ENCODE measurements around the gene KIAA1671.

DNA sequence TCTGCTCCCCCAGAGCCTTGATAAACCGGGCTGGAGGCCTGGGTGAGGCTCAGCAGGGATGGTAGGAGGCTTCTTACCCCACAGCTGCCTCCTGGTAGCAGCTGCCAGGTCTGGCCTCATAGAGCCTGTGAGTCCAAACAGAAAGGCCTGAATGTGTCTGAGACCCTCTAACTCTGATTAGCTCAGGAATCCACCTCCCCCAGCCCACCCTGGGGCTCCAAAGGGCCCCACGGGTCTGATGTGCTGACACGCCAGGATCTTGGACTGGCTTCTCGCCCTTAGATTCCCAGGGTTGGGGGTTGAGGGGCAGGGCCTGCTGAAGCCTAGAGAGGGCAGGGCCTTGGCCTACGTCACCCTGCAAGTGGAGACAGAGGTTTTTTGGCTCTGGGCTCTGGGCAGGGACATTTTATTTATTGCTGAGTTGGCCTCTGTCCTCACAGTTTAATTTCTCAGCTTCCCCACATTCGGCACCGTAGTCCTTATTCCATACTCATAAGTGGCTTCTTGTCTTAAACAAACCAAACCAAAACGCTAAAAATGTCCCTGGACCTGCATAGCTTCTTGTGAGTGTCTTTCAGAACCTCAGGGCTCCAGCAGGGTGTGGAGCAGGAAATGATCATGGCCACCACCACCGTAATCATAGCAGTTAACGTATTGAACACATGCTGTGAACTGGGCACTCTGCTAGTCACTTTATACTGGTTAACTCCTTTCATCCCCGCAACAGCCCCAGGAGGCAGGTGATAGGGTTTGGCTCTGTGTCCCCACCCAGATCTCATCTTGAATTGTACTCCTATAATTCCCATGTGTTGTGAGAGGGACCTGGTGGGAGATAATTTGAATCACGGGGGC lies 25.1 kb downstream of the KIAA1671 start:
- TF ChIP-seq, protein P1, sequence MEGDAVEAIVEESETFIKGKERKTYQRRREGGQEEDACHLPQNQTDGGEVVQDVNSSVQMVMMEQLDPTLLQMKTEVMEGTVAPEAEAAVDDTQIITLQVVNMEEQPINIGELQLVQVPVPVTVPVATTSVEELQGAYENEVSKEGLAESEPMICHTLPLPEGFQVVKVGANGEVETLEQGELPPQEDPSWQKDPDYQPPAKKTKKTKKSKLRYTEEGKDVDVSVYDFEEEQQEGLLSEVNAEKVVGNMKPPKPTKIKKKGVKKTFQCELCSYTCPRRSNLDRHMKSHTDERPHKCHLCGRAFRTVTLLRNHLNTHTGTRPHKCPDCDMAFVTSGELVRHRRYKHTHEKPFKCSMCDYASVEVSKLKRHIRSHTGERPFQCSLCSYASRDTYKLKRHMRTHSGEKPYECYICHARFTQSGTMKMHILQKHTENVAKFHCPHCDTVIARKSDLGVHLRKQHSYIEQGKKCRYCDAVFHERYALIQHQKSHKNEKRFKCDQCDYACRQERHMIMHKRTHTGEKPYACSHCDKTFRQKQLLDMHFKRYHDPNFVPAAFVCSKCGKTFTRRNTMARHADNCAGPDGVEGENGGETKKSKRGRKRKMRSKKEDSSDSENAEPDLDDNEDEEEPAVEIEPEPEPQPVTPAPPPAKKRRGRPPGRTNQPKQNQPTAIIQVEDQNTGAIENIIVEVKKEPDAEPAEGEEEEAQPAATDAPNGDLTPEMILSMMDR (IDR thresholded peaks at IDR 0.05) = no peak
- TF ChIP-seq POLR2A (IDR thresholded peaks at IDR 0.05) (no peak), POLR2AphosphoS5 (IDR thresholded peaks at IDR 0.05) (no peak)

Measured in breast epithelium (tissue), 3 donors.